Psoas muscle (tissue), 8 donors: ENCODE measurements around the gene TRIB2. TPM values are rescaled to one million over a fixed set of nuclear protein-coding genes. Genes with fewer than 3 reads are reported as not detected.
A peak's percentile ranks its signal among the peaks of the same experiment; 100 is the strongest.
"Not testable (repeated sequence)": the region's sequence is repeated elsewhere in the genome, so short reads cannot be mapped to it uniquely, and the experiment has no call there.

Source experiments
- ATAC-seq, 4 donors: fragments of 200-7000 bp; cut with Tn5 transposase; one replicate each; pipeline ENCODE4 v1.9.1; 2020; ENCODE audit warnings: moderate library complexity in 3 of 4, mild to moderate bottlenecking in 2 of 4
- DNase-seq, 2 donors: peaks; one replicate each; pipeline ENCODE4 v3.0.0-alpha.2; 2020
- H3K27ac ChIP-seq: fragments of 200-600 bp; one replicate; pipeline ENCODE4 v1.8.0; 2022
- H3K27me3 ChIP-seq, 3 donors: fragments of 200-600 bp in 1 of 3; one replicate each; pipeline versions ENCODE4 v1.6.1 to v1.8.0; 2013 to 2022; ENCODE audit warnings: low read length in 2 of 3, mild to moderate bottlenecking in 2 of 3, moderate library complexity in 1 of 3; ENCODE audit not compliant: insufficient read depth in 3 of 3
- H3K36me3 ChIP-seq, 2 donors: fragments of 200-600 bp in 1 of 2; one replicate each; pipeline versions ENCODE4 v1.6.1 to v1.8.0; 2013 to 2022; ENCODE audit warnings: low read depth in 1 of 2, mild to moderate bottlenecking in 1 of 2, moderate library complexity in 1 of 2; ENCODE audit not compliant: insufficient read depth in 1 of 2
- H3K4me1 ChIP-seq: fragments of 200-600 bp; one replicate; pipeline ENCODE4 v1.8.0; 2022
- H3K4me3 ChIP-seq: fragments of 200-600 bp; one replicate; pipeline ENCODE4 v1.8.0; 2022; ENCODE audit warnings: mild to moderate bottlenecking
- H3K9me3 ChIP-seq: fragments of 200-600 bp; one replicate; pipeline ENCODE4 v1.8.0; 2022
- WGBS, 3 donors: extraction: QIAGEN DNeasy Blood & Tissue Kit; methylation state at CpG; one replicate each; pipeline versions ENCODE4 v1.1.6 to v1.1.7; 2013; 5-methylcytosine and 5-hydroxymethylcytosine counted together
- intact Hi-C, 2 donors: fragments of 100-400 bp; cut with DNase I; formaldehyde crosslinking; loops; one replicate each; pipeline versions ENCODE4 v1.11.0 to v1.14.2; 2022
- polyA plus RNA-seq, 3 donors: library from polyadenylated mRNA; stranded (reverse); fragments of 200-250 nt; gene quantifications; one replicate each; pipeline ENCODE4 v1.2.3, GENCODE V29; 2013
- total RNA-seq, 4 donors: library from RNA; stranded (reverse); fragmentation: NEBNext Ultra II Directional in 2 of 4; extraction: Animal tissue kit (Norgen Biotek cat#: 25700) in 2 of 4; gene quantifications; one replicate each; pipeline versions ENCODE4 v1.2.1 to v1.2.4, GENCODE V29; 2021 to 2023
- TF ChIP-seq, protein P1 (sequence below): fragments of 200-600 bp; IDR thresholded peaks from one replicate; pipeline ENCODE4 v1.8.0; 2022; ENCODE audit warnings: antibody characterized with exemption
- donor health status: healthy with polysubstance abuse.
- donor health status: DM: no; HTN: no; CAD: no; lungs with moderate emphysema.
- donor health status: Bipolar disorder and iron deficiency.
- donor health status: healthy.
- donor health status: DM: yes; HTN: yes; CAD: no.
- donor health status: DM: no; HTN: no; CAD: no.
- donor health status: DM: no; HTN: no; CAD: no.
- donor health status: DM: yes; HTN: yes; CAD: no.

Gene TRIB2
- total and polyA plus RNA-seq, 7 donors = 6.8 to 18.0 (median 12.5) TPM

DNA sequence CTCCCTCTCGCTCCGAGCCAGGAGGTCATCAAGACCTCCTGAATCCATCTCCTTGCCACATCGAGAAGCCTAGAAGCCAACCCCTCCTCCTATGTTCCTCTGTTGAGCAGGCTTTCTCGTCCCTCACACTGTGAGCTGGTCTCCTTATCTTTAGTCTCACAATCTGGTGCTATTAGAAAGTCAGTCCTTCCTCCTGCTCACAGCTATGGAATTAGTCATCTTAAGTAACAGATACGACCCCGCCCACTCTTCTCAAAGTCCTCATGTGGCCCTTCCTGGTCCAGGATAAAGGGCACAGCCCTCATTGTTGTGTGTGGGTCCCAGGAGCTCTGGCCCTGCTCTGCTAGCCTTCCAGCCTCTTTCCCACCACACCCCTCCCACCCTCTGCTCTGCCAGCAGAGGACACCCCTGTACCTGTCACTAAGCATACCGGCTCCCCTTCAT is 41.4 kb upstream of the TRIB2 start:
- H3K4me1 ChIP-seq = no peaks in the 10 kb centered on the region
- no peaks in the 10 kb centered on the region for H3K27me3 ChIP-seq
- H3K36me3 ChIP-seq = no peaks in the 10 kb centered on the region
- 79 to 89% (median 83%) methylated on average over 7 of the region's 7 CpGs for WGBS, 3 donors
- ATAC-seq = no peak
- H3K4me3 ChIP-seq = no peak overlapping the region
- H3K9me3 ChIP-seq = no peaks in the 10 kb centered on the region
- intact Hi-C loops = no loop called here
- no peak for DNase-seq
- no peak overlapping the region for H3K27ac ChIP-seq
- TF ChIP-seq, protein P1, sequence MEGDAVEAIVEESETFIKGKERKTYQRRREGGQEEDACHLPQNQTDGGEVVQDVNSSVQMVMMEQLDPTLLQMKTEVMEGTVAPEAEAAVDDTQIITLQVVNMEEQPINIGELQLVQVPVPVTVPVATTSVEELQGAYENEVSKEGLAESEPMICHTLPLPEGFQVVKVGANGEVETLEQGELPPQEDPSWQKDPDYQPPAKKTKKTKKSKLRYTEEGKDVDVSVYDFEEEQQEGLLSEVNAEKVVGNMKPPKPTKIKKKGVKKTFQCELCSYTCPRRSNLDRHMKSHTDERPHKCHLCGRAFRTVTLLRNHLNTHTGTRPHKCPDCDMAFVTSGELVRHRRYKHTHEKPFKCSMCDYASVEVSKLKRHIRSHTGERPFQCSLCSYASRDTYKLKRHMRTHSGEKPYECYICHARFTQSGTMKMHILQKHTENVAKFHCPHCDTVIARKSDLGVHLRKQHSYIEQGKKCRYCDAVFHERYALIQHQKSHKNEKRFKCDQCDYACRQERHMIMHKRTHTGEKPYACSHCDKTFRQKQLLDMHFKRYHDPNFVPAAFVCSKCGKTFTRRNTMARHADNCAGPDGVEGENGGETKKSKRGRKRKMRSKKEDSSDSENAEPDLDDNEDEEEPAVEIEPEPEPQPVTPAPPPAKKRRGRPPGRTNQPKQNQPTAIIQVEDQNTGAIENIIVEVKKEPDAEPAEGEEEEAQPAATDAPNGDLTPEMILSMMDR = no peak

GRCh38 chr2:12675801-12676200 is 40.9 kb upstream of the TRIB2 start:
- intact Hi-C loops = no loop called here
- no peaks in the 10 kb centered on the region for H3K27me3 ChIP-seq

DNA sequence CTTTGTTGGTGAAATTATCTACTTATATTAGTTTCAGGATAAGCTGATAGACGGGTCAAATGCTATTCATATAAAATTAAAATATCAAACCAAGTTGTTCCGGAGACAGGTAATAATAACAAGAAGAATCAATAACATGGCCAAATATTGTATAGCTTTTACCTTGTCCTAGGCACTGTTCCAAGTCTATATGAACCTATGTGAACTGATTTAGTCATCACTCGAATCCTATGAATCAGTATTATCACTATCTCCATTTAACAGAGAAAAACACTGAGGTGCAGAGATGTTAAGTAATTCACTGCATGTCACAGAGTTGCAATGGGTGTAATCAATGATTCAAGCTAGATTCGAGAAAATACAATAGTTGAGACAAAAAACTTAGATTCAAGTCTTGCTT is 40.0 kb upstream of the TRIB2 start:
- no peaks in the 10 kb centered on the region for H3K36me3 ChIP-seq
- intact Hi-C loops = no loop called here
- TF ChIP-seq, protein P1 = no peak
- no peaks in the 10 kb centered on the region for H3K9me3 ChIP-seq
- no peaks in the 10 kb centered on the region for H3K4me1 ChIP-seq
- no peak overlapping the region for H3K27ac ChIP-seq
- DNase-seq = no peak
- H3K4me3 ChIP-seq = no peak overlapping the region
- no peaks in the 10 kb centered on the region for H3K27me3 ChIP-seq
- no peak for ATAC-seq
- 92 to 97% (median 94%) methylated on average over 4 of the region's 4 CpGs for WGBS, 3 donors

More at GRCh38 chr2:12675801-12676200, 40.9 kb upstream of the TRIB2 start:
- Histone ChIP-seq H3K4me3 (no peak overlapping the region), H3K9me3 (no peaks in the 10 kb centered on the region), H3K36me3 (no peaks in the 10 kb centered on the region), H3K4me1 (no peaks in the 10 kb centered on the region), H3K27ac (no peak overlapping the region)
- ATAC-seq = no peak
- TF ChIP-seq, protein P1 = no peak
- WGBS, 3 donors = 86 to 88% (median 86%) methylated on average over 5 of the region's 5 CpGs
- no peak for DNase-seq

GRCh38 chr2:12678186-12678585 is 38.5 kb upstream of the TRIB2 start:
- DNase-seq (no peak), ATAC-seq (no peak)
- H3K9me3 ChIP-seq = no peaks in the 10 kb centered on the region
- H3K27me3 ChIP-seq = no peaks in the 10 kb centered on the region
- no peak overlapping the region for H3K4me3 ChIP-seq
- 56 to 57% (median 56%) methylated on average over 2 of the region's 2 CpGs for WGBS, 3 donors
- intact Hi-C loops = no loop called here
- no peak overlapping the region for H3K27ac ChIP-seq
- no peaks in the 10 kb centered on the region for H3K36me3 ChIP-seq
- H3K4me1 ChIP-seq = no peaks in the 10 kb centered on the region
- TF ChIP-seq, protein P1 = no peak

DNA sequence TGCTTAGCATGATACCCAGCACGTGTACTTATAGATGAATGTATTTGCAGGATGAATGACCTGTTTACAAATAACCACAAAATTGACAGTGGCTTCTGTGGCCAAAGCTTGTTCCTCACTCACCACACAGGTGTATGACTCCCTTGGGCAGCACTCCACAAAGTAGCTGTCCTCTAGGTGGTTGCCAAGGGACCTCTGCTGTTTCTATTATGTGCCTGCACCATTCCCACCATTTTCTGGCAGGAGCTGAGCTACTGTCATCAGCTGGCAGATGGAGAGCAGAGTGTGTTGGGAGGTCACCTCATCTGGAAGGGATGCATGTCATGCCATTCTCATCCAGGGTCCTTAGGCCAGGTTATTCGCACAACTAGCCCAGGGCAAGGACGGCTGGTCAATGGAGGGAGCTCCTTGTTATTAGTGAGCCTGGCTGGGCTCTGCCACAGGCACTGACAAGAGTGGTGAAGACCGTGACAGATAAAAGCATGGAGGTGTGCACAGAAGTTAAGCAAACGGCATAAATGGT is 37.1 kb upstream of the TRIB2 start:
- intact Hi-C loops = no loop called here
- no peak overlapping the region for H3K4me3 ChIP-seq
- H3K4me1 ChIP-seq = peaks cover 4% of the 10 kb centered on the region
- no peak overlapping the region for H3K27ac ChIP-seq
- H3K36me3 ChIP-seq = no peaks in the 10 kb centered on the region
- TF ChIP-seq, protein P1 = no peak
- DNase-seq (no peak), ATAC-seq (peak in 1 of 4 donors; percentile 77)
- H3K9me3 ChIP-seq = no peaks in the 10 kb centered on the region
- H3K27me3 ChIP-seq = no peaks in the 10 kb centered on the region
- WGBS, 3 donors = 91 to 93% (median 92%) methylated on average over 5 of the region's 5 CpGs

DNA sequence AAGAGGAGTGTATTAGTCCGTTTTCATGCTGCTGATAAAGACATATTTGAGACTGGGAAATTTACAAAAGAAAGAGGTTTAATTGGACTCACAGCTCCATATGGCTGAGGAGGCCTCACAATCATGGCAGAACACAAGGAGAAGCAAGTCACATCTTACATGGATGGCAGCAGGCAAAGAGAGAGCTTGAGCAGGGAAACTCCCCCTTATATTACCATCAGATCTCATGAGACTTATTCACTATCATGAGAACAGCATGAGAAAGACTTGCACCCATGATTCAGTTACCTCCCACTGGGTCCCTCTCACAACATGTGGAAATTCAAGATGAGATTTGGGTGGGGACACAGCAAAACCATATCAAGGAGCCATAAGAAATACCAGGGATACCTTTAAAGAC is 36.6 kb upstream of the TRIB2 start:
- ATAC-seq, H3K9me3 ChIP-seq, H3K27ac ChIP-seq, H3K27me3 ChIP-seq, DNase-seq, H3K4me1 ChIP-seq, H3K36me3 ChIP-seq, H3K4me3 ChIP-seq, intact Hi-C loops: not testable (repeated sequence)
- 53 to 93% (median 87%) methylated on average over 1 of the region's 1 CpG for WGBS, 3 donors
